Loucy (cell line): ENCODE data around the gene HERC3.

Experiments
- H2AFZ ChIP-seq: fragments of 200-600 bp; sonication (generic); 2 replicates; pipeline ENCODE4 v1.6.0; 2016; ENCODE audit warnings: antibody characterized with exemption, mild to moderate bottlenecking, low read length, moderate library complexity
- H3F3A ChIP-seq: fragments of 200-600 bp; 2 replicates; pipeline ENCODE4 v1.6.0; 2016; ENCODE audit warnings: antibody characterized with exemption, low read depth, mild to moderate bottlenecking
- H3K27me3 ChIP-seq: fragments of 200-600 bp; sonication (generic); 2 replicates; pipeline ENCODE4 v1.6.1; 2014; ENCODE audit warnings: low read length, mild to moderate bottlenecking; ENCODE audit not compliant: insufficient read depth, poor library complexity, severe bottlenecking
- H3K36me3 ChIP-seq: fragments of 200-600 bp; sonication (generic); 2 replicates; pipeline ENCODE4 v1.6.1; 2016; ENCODE audit warnings: low read length; ENCODE audit not compliant: insufficient read depth
- H3K4me1 ChIP-seq: fragments of 200-600 bp; sonication (generic); 2 replicates; pipeline ENCODE4 v1.5.1; 2014; ENCODE audit warnings: low read length, mild to moderate bottlenecking; ENCODE audit not compliant: insufficient read depth, poor library complexity, severe bottlenecking
- H3K4me2 ChIP-seq: fragments of 200-600 bp; sonication (generic); 2 replicates; pipeline ENCODE4 v1.6.0; 2014; ENCODE audit warnings: antibody characterized with exemption, low read length, low read depth, mild to moderate bottlenecking; ENCODE audit not compliant: poor library complexity, severe bottlenecking
- H3K4me3 ChIP-seq: fragments of 200-600 bp; sonication (generic); 2 replicates; pipeline ENCODE4 v1.5.1; 2014; ENCODE audit warnings: low read length, mild to moderate bottlenecking, mixed read lengths; ENCODE audit not compliant: poor library complexity, severe bottlenecking
- H3K79me2 ChIP-seq: fragments of 200-600 bp; sonication (generic); 2 replicates; pipeline ENCODE4 v1.6.1; 2014; ENCODE audit warnings: low read length; ENCODE audit not compliant: insufficient read depth
- H3K9ac ChIP-seq: fragments of 200-600 bp; sonication (generic); 2 replicates; pipeline ENCODE4 v1.6.0; 2014; ENCODE audit warnings: mild to moderate bottlenecking, low read depth, low read length, moderate library complexity; ENCODE audit not compliant: poor library complexity, severe bottlenecking
- H3K9me2 ChIP-seq: fragments of 200-600 bp; sonication (generic); replicated peaks from 2 replicates; pipeline ENCODE4 v1.6.1; 2016; ENCODE audit warnings: low read depth, low read length, mixed read lengths
- H3K9me3 ChIP-seq: fragments of 200-600 bp; sonication (generic); 2 replicates; pipeline ENCODE4 v1.6.1; 2014; ENCODE audit warnings: mild to moderate bottlenecking, antibody characterized with exemption, low read length, low read depth; ENCODE audit not compliant: insufficient read depth
- H4K20me1 ChIP-seq: fragments of 200-600 bp; sonication (generic); 2 replicates; pipeline ENCODE4 v1.6.0; 2014; ENCODE audit warnings: antibody characterized with exemption, low read length, mild to moderate bottlenecking; ENCODE audit not compliant: insufficient read depth, poor library complexity, severe bottlenecking
- EZH2phosphoT487 ChIP-seq: fragments of 200-600 bp; IDR thresholded peaks from 2 replicates; pipeline ENCODE4 v1.6.1; 2018; ENCODE audit warnings: antibody characterized with exemption, mild to moderate bottlenecking, moderate library complexity, borderline replicate concordance
- TF ChIP-seq, protein P1 (sequence below): fragments of 200-600 bp; sonication (generic); conservative IDR thresholded peaks from 2 replicates; pipeline ENCODE4 v1.5.1; 2014; ENCODE audit warnings: mild to moderate bottlenecking, antibody characterized with exemption, low read length

Gene HERC3

DNA sequence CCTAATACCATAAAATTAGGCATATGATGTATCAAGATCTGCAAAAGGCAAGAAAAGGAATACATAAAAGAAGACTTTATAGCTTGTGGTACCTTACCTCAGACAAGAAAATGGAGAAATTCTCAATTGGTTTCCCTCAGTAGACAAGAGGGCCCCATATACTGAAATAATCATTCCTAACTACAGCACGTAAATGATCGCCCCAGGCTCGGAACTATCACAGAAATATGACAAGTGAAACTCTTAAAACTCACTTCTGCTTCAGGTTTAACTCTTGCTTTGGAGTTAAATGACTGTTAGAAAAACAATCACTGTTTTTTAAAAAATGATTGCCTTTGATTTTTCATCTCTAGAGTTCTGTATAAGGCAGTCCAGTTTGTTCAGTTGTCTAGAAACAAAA is 144.0 kb downstream of the HERC3 start:
- Histone ChIP-seq H2AFZ (no peak overlapping the region), H3K79me2 (no peaks in the 10 kb centered on the region), H4K20me1 (no peaks in the 10 kb centered on the region), H3K4me1 (no peaks in the 10 kb centered on the region), H3K9me2 (no peaks in the 10 kb centered on the region), H3K27me3 (no peaks in the 10 kb centered on the region), H3K4me2 (no peak overlapping the region), H3K36me3 (peaks cover 19% of the 10 kb centered on the region; the same call in 1 of the 2 replicates), H3K9me3 (no peaks in the 10 kb centered on the region), H3K4me3 (no peak overlapping the region), H3K9ac (no peak overlapping the region), H3F3A (no peaks in the 10 kb centered on the region)
- no peak for TF ChIP-seq EZH2phosphoT487

- Histone ChIP-seq H3K9ac (no peak overlapping the region), H4K20me1 (no peaks in the 10 kb centered on the region), H3K27me3 (no peaks in the 10 kb centered on the region), H3K4me3 (no peak overlapping the region), H3K9me2 (no peaks in the 10 kb centered on the region), H3K79me2 (no peaks in the 10 kb centered on the region), H3K4me1 (peaks cover 8% of the 10 kb centered on the region), H3K36me3 (peaks cover 15% of the 10 kb centered on the region; the same call in 1 of the 2 replicates), H3K9me3 (no peaks in the 10 kb centered on the region), H3F3A (no peaks in the 10 kb centered on the region), H2AFZ (no peak overlapping the region), H3K4me2 (no peak overlapping the region)
- TF ChIP-seq, protein P1, sequence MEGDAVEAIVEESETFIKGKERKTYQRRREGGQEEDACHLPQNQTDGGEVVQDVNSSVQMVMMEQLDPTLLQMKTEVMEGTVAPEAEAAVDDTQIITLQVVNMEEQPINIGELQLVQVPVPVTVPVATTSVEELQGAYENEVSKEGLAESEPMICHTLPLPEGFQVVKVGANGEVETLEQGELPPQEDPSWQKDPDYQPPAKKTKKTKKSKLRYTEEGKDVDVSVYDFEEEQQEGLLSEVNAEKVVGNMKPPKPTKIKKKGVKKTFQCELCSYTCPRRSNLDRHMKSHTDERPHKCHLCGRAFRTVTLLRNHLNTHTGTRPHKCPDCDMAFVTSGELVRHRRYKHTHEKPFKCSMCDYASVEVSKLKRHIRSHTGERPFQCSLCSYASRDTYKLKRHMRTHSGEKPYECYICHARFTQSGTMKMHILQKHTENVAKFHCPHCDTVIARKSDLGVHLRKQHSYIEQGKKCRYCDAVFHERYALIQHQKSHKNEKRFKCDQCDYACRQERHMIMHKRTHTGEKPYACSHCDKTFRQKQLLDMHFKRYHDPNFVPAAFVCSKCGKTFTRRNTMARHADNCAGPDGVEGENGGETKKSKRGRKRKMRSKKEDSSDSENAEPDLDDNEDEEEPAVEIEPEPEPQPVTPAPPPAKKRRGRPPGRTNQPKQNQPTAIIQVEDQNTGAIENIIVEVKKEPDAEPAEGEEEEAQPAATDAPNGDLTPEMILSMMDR = no peak
- no peak for TF ChIP-seq EZH2phosphoT487
Measured at GRCh38 chr4:88737307-88737941, 145.1 kb downstream of the HERC3 start.

DNA sequence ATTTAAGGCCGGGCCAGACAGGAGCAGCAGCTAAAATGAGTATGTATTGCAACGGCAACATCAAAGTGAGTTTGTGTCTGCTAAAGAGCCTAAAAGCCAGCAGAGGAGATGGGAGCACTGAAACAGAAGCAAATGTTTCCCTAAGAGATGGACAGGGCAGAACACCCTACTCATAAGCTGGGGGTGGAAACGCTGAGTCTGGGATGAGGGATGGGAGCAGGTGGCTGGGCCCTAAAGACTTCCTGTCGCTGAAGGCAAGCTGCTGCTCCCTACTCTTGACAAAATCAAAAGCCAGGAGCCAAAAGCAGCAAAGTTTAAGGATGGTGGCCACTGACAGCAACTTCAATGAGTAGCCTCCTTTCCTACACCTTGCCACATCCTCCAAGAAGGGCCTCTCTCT is 145.9 kb downstream of the HERC3 start:
- H3K27me3 ChIP-seq = no peaks in the 10 kb centered on the region
- no peaks in the 10 kb centered on the region for H4K20me1 ChIP-seq
- H3K4me3 ChIP-seq = no peak overlapping the region
- no peaks in the 10 kb centered on the region for H3K9me3 ChIP-seq
- H3K9me2 ChIP-seq = no peaks in the 10 kb centered on the region
- TF ChIP-seq EZH2phosphoT487 = no peak
- TF ChIP-seq, protein P1 = no peak
- H3K9ac ChIP-seq = no peak overlapping the region
- H3K4me1 ChIP-seq = peaks cover 14% of the 10 kb centered on the region
- H3K4me2 ChIP-seq = no peak overlapping the region
- H3K36me3 ChIP-seq = peaks cover 15% of the 10 kb centered on the region; the same call in 1 of the 2 replicates
- no peak overlapping the region for H2AFZ ChIP-seq
- no peaks in the 10 kb centered on the region for H3F3A ChIP-seq
- H3K79me2 ChIP-seq = no peaks in the 10 kb centered on the region

DNA sequence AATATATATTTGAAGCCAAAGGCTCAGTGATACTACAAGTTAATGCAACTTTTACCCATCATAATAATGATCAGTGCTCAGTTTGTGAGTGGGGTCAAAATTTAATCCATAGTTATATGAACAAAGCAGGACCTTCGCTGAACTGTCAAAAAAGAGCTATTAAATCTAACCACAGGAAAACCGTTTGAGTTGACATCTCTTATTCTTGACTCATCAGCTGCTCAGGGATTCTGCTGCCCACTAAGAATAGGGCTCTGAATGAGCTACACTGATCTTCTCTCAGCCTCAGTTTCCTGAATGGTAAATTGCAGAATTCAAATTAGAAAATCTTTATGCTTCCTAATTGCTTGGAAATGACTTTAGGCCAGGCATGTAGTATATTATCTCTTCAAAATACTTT is 150.3 kb downstream of the HERC3 start:
- H3K79me2 ChIP-seq = no peaks in the 10 kb centered on the region
- no peak overlapping the region for H3K4me3 ChIP-seq
- H3K4me1 ChIP-seq = peaks cover 22% of the 10 kb centered on the region
- H3K36me3 ChIP-seq = peaks cover 14% of the 10 kb centered on the region; the same call in 1 of the 2 replicates
- H2AFZ ChIP-seq = no peak overlapping the region
- no peaks in the 10 kb centered on the region for H3K9me3 ChIP-seq
- no peak overlapping the region for H3K9ac ChIP-seq
- no peaks in the 10 kb centered on the region for H3K9me2 ChIP-seq
- no peaks in the 10 kb centered on the region for H3K27me3 ChIP-seq
- peak overlapping the region; percentile 54 for H3K4me2 ChIP-seq
- H4K20me1 ChIP-seq = no peaks in the 10 kb centered on the region
- no peaks in the 10 kb centered on the region for H3F3A ChIP-seq
- TF ChIP-seq, protein P1 = no peak
- TF ChIP-seq EZH2phosphoT487 = no peak
